IMR-90 (cell line): ENCODE results near the gene FAM236D. TPM values are rescaled to one million over a fixed set of nuclear protein-coding genes. Genes with fewer than 3 reads are reported as not detected.
"Not testable (repeated sequence)": the region's sequence is repeated elsewhere in the genome, so short reads cannot be mapped to it uniquely, and the experiment has no call there.

Experiments used
- ATAC-seq: fragments of 200-7000 bp; cut with Tn5 transposase; 2 replicates; pipeline ENCODE4 v1.9.1; 2020; ENCODE audit warnings: low read depth, mild to moderate bottlenecking, moderate library complexity
- BruUV-seq: library from RNA; stranded (reverse); fragments of 400-500 nt; replicated peaks from 2 replicates; lab custom pipeline; 2021; lab: Mats Ljungman, UMichigan
- CTCF ChIA-PET: fragments of 300-600 bp; formaldehyde crosslinking; extraction: SDS; loops from one replicate; lab custom pipeline; 2021; ENCODE audit warnings: antibody characterized with exemption; lab: Yijun Ruan, JAX
- POLR2A ChIA-PET: fragments of 300-600 bp; sonication (Branson Sonifier 250); formaldehyde crosslinking; loops from one replicate; lab custom pipeline; 2022; ENCODE audit warnings: antibody characterized with exemption; ENCODE audit not compliant: unreplicated experiment; lab: Charles Lee
- DNase-seq: peaks from one replicate; pipeline ENCODE4 v3.0.0; 2013
- H2AFZ ChIP-seq: replicated peaks from 2 replicates; pipeline ENCODE3; 2013; ENCODE audit warnings: low read length, mild to moderate bottlenecking; ENCODE audit not compliant: poor library complexity
- H2AK5ac ChIP-seq: 2 replicates; pipeline ENCODE4 v1.6.1; 2013; ENCODE audit warnings: low read depth, low read length, inconsistent platforms
- H2AK9ac ChIP-seq: replicated peaks from 2 replicates; pipeline ENCODE3; 2013; ENCODE audit warnings: mild to moderate bottlenecking, low read depth, low read length, moderate library complexity; ENCODE audit not compliant: poor library complexity
- H2BK120ac ChIP-seq: 2 replicates; pipeline ENCODE4 v1.6.1; 2013; ENCODE audit warnings: low read depth, low read length, inconsistent platforms
- H2BK15ac ChIP-seq: 3 replicates; pipeline ENCODE4 v1.6.1; 2013; ENCODE audit warnings: low read depth, low read length, inconsistent platforms
- H2BK20ac ChIP-seq: 2 replicates; pipeline ENCODE4 v1.6.1; 2013; ENCODE audit warnings: low read depth, mild to moderate bottlenecking, inconsistent platforms, low read length, moderate library complexity
- H2BK5ac ChIP-seq: 2 replicates; pipeline ENCODE4 v1.6.1; 2013; ENCODE audit warnings: mild to moderate bottlenecking, low read depth, low read length, inconsistent platforms; ENCODE audit not compliant: poor library complexity, severe bottlenecking
- H3K14ac ChIP-seq: replicated peaks from 2 replicates; pipeline ENCODE4 v1.6.1; 2013; ENCODE audit warnings: low read depth, low read length, inconsistent platforms
- H3K18ac ChIP-seq: 2 replicates; pipeline ENCODE4 v1.6.1; 2013; ENCODE audit warnings: low read depth, low read length, control low read depth
- H3K23ac ChIP-seq: 2 replicates; pipeline ENCODE4 v1.6.1; 2013; ENCODE audit warnings: low read depth, low read length, inconsistent platforms
- H3K27ac ChIP-seq: 2 replicates; pipeline ENCODE4 v1.5.1; 2013; ENCODE audit warnings: mild to moderate bottlenecking, control low read depth, low read length; ENCODE audit not compliant: insufficient read depth
- H3K27me3 ChIP-seq: 2 replicates; pipeline ENCODE4 v1.6.1; 2013; ENCODE audit warnings: low read length; ENCODE audit not compliant: control insufficient read depth, insufficient read depth
- H3K36me3 ChIP-seq: 2 replicates; pipeline ENCODE4 v1.6.1; 2013; ENCODE audit warnings: low read length, mixed read lengths; ENCODE audit not compliant: control insufficient read depth, insufficient read depth
- H3K4ac ChIP-seq: 2 replicates; pipeline ENCODE4 v1.6.1; 2013; ENCODE audit warnings: low read depth, low read length, inconsistent platforms
- H3K4me1 ChIP-seq: 2 replicates; pipeline ENCODE4 v1.6.1; 2013; ENCODE audit warnings: low read length, mixed read lengths; ENCODE audit not compliant: control insufficient read depth, insufficient read depth
- H3K4me2 ChIP-seq: 2 replicates; pipeline ENCODE4 v1.6.1; 2013; ENCODE audit warnings: low read depth, mild to moderate bottlenecking, control low read depth, low read length, moderate library complexity
- H3K4me3 ChIP-seq: 2 replicates; pipeline ENCODE4 v1.5.1; 2013; ENCODE audit warnings: low read depth, mild to moderate bottlenecking, control low read depth, low read length, moderate library complexity; ENCODE audit not compliant: insufficient read depth
- H3K56ac ChIP-seq: 2 replicates; pipeline ENCODE4 v1.6.1; 2013; ENCODE audit warnings: low read length, inconsistent platforms; ENCODE audit not compliant: insufficient read depth; ENCODE audit errors: extremely low read depth
- H3K79me1 ChIP-seq, 2 experiments: 2 replicates each; pipeline ENCODE4 v1.6.1; 2013; ENCODE audit warnings: low read length in 2 of 2, inconsistent platforms in 1 of 2, low read depth in 1 of 2
- H3K9ac ChIP-seq: 2 replicates; pipeline ENCODE4 v1.6.1; 2013; ENCODE audit warnings: low read depth, low read length, control low read depth
- H3K9me1 ChIP-seq: 2 replicates; pipeline ENCODE4 v1.6.1; 2013; ENCODE audit warnings: low read length, inconsistent platforms; ENCODE audit not compliant: insufficient read depth
- H3K9me3 ChIP-seq: 2 replicates; pipeline ENCODE4 v1.6.1; 2013; ENCODE audit warnings: low read length; ENCODE audit not compliant: control insufficient read depth, insufficient read depth
- H4K20me1 ChIP-seq: 2 replicates; pipeline ENCODE4 v1.6.1; 2013; ENCODE audit warnings: low read length, inconsistent platforms; ENCODE audit not compliant: insufficient read depth
- H4K5ac ChIP-seq: 2 replicates; pipeline ENCODE4 v1.6.1; 2013; ENCODE audit warnings: mild to moderate bottlenecking, low read depth, low read length, control low read depth
- H4K8ac ChIP-seq, 2 experiments: 2 replicates each; pipeline ENCODE4 v1.6.1; 2013; ENCODE audit warnings: low read depth in 2 of 2, low read length in 2 of 2, control low read depth in 1 of 2, inconsistent platforms in 1 of 2
- H4K91ac ChIP-seq: 2 replicates; pipeline ENCODE4 v1.6.1; 2013; ENCODE audit warnings: low read depth, low read length, inconsistent platforms; ENCODE audit not compliant: insufficient read depth
- WGBS, 2 experiments: methylation state at CpG; one replicate each; pipeline versions ENCODE4 v1.1.5 to v1.1.7; 2013; ENCODE audit warnings: missing lambda C conversion rate in 2 of 2; ENCODE audit not compliant: insufficient read length in 1 of 2; ENCODE audit errors: extremely low coverage in 2 of 2; 5-methylcytosine and 5-hydroxymethylcytosine counted together
- dilution Hi-C: fragments of 300-500 bp; cut with HindIII; formaldehyde crosslinking; loops from one replicate; pipeline ENCODE4 v1.14.3; 2018; ENCODE audit warnings: low sequenced_read_pairs; ENCODE audit not compliant: unreplicated experiment
- in situ Hi-C: fragments of 300-500 bp; cut with MboI; formaldehyde crosslinking; loops from 3 replicates; pipeline ENCODE4 v1.14.3; 2019; ENCODE audit warnings: low sequenced_read_pairs, inconsistent platforms, mixed read lengths
- intact Hi-C: fragments of 100-400 bp; cut with micrococcal nuclease; formaldehyde crosslinking; loops from 2 replicates; pipeline ENCODE4 v1.10.0; 2022
- polyA plus RNA-seq, 3 experiments: library from polyadenylated mRNA; depleted of rRNA; stranded (reverse); fragments of >200 nt; gene quantifications; 2 replicates each; pipeline ENCODE4 v1.2.3, GENCODE V29; 2012; ENCODE audit warnings: low replicate concordance in 1 of 3
- total RNA-seq: library from RNA; depleted of rRNA; stranded (reverse); fragments of >200 nt; gene quantifications from 2 replicates; pipeline ENCODE4 v1.2.3, GENCODE V29; 2012

FAM236D gene
- total and polyA plus RNA-seq, 2 of the 4 experiments (the other 2 are of a cell fraction) = not detected

DNA sequence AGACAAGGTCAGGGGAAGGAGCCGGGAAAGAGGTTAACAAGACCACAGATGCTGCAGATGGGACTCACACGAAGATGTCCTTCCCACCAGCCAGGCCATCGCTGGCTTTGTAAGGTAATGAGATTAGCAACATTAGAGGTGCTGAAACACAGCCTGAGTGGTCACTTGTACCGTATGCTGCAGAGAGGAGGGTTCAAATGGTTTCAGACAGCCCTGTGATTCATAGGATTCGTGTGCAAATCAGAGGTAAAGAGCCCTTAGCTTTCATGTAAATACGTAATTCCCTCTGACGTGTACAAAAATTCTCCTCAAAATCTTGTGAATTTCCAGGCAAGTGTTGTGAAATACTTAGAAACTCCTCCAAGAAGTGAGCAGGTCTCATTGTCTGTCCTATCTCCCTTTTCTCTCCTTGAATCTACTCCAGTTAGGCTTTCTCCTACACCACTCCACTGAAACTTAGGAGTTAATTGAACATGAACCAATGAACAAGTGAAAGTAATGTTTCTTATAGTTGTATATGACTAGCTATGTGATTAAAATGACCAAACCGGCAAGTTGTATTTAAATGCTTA, 24.6 kb downstream of the FAM236D start:
- H3K18ac ChIP-seq, H3K36me3 ChIP-seq, H2AK9ac ChIP-seq, H4K91ac ChIP-seq, in situ Hi-C loops, dilution Hi-C loops, H2AK5ac ChIP-seq, ATAC-seq, H3K9me3 ChIP-seq, H3K27ac ChIP-seq, H2BK120ac ChIP-seq, H2AFZ ChIP-seq, H2BK15ac ChIP-seq, H3K56ac ChIP-seq, H4K5ac ChIP-seq, POLR2A ChIA-PET, CTCF ChIA-PET, DNase-seq, H4K8ac ChIP-seq, H2BK20ac ChIP-seq, H3K9ac ChIP-seq, H3K9me1 ChIP-seq, H3K4me3 ChIP-seq, H3K4me1 ChIP-seq, H4K20me1 ChIP-seq, H3K4me2 ChIP-seq, H3K23ac ChIP-seq, BruUV-seq, intact Hi-C loops, H2BK5ac ChIP-seq, H3K79me1 ChIP-seq, H3K14ac ChIP-seq, H3K4ac ChIP-seq, H3K27me3 ChIP-seq: not testable (repeated sequence)
- no CpG with 5 or more reads among the region's 8 CpGs for WGBS, 2 experiments

DNA sequence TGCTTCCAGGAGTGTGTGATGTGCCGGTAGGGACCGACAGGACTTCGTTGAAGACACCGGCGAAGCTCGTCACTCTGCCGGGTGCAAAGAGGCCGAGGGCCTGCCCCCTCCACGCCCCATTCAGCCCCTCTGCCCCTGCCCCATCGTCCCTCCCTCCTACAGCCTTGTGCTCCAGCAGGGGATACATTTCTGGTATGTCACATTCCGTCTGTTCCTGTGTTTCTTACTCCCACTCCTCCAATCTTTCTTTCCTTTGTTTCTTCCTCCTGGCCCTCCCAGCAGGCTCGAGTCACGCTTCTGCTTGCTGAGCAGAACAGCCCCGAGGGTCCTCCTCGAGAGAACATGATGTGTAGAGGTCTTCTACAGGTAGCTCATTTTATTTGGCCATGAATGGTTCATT, 25.4 kb downstream of the FAM236D start, which contains the start of gene FAM236B:
Gene FAM236B, minus strand, starts transcription at position 101 of the 400 bp plus-strand sequence. Its CDS starts 100 bp downstream, at position 1.
- H3K4me2 ChIP-seq, H4K91ac ChIP-seq, H3K36me3 ChIP-seq, CTCF ChIA-PET, H2AFZ ChIP-seq, H2AK5ac ChIP-seq, H3K4me3 ChIP-seq, in situ Hi-C loops, H3K4ac ChIP-seq, H3K4me1 ChIP-seq, H3K9me3 ChIP-seq, H2BK15ac ChIP-seq, BruUV-seq, H3K79me1 ChIP-seq, dilution Hi-C loops, H3K9ac ChIP-seq, H3K56ac ChIP-seq, POLR2A ChIA-PET, H2BK20ac ChIP-seq, H4K20me1 ChIP-seq, H4K5ac ChIP-seq, H3K18ac ChIP-seq, H4K8ac ChIP-seq, intact Hi-C loops, DNase-seq, H3K23ac ChIP-seq, H3K9me1 ChIP-seq, H3K14ac ChIP-seq, H3K27me3 ChIP-seq, ATAC-seq, H2BK5ac ChIP-seq, H2AK9ac ChIP-seq, H2BK120ac ChIP-seq, H3K27ac ChIP-seq: not testable (repeated sequence)
- WGBS, 2 experiments = no CpG with 5 or more reads among the region's 15 CpGs
